Measurements from ENCODE around the gene HP1BP3. TPM values are rescaled to one million over a fixed set of nuclear protein-coding genes. Genes with fewer than 3 reads are reported as not detected.

The HP1BP3 gene
- total RNA-seq, 4 donors from 2014 or later, result 222 to 491 (median 311) TPM

DNA sequence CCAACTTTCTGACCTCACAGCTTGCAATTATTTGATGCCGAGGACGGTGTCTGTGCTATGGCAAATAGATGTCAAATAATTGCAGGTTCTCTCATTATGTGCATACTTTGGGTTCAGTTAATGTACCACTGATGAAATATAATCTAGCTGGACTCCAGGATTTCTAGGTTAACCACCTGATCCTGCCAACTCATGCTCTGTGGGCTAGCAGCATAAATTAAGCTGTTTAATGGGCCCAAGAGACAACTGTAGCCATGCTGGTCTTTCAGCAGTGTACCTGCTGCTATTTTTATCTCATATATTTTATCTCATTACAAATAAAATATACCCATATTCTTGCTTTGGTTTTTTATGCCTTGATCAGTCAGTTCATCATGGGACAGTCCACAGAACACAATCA, 43.3 kb upstream of the HP1BP3 start:
- DNase-seq (ENCODE audit: low spot score in 2 of 2), result no peak
- Histone ChIP-seq H3K27me3 (no peaks in the 10 kb centered on the region), H3K4me3 (no peak overlapping the region), H3K4me1 (peaks cover 0 to 3% (median 0%) of the 10 kb centered on the region in 4 donors), H3K27ac (no peak overlapping the region), H3K9me3 (no peaks in the 10 kb centered on the region), H3K36me3 (peaks cover 0 to 41% (median 0%) of the 10 kb centered on the region in 3 donors)
- TF ChIP-seq EP300 (IDR thresholded peaks at IDR 0.05), result no peak
- TF ChIP-seq CTCF (IDR thresholded peaks at IDR 0.05), result no peak
- no peak for TF ChIP-seq POLR2A (IDR thresholded peaks at IDR 0.05)
- WGBS, 2 donors, result 93 to 100% methylated on average over 2 of the region's 2 CpGs

DNA sequence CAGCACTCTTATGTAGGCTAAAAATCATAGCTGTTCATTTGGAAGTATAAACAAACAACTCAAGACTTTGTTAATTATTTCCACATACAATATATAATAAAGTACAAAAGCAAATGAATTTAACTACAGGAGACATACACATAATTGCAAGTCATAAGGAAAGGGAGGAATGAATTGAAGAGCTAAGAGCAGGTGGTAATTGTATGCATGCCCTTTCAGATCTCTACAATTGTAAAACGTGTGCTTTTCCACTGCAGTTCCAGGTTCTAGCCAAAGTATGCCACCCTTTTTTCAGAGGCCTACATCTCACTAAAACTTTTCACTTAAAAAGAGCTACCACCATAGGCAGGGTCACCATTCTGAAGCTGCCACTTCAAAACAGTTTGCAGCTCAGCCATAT, 42.8 kb upstream of the HP1BP3 start:
- peaks cover 0 to 3% (median 0%) of the 10 kb centered on the region in 4 donors for H3K4me1 ChIP-seq
- no peaks in the 10 kb centered on the region for H3K27me3 ChIP-seq
- WGBS, 2 donors, result 68 to 72% methylated on average over 1 of the region's 1 CpG
- H3K9me3 ChIP-seq, result no peaks in the 10 kb centered on the region
- TF ChIP-seq CTCF (IDR thresholded peaks at IDR 0.05), result no peak
- no peak for TF ChIP-seq POLR2A (IDR thresholded peaks at IDR 0.05)
- no peak for TF ChIP-seq EP300 (IDR thresholded peaks at IDR 0.05)
- no peak for DNase-seq (ENCODE audit: low spot score in 2 of 2)
- no peak overlapping the region for H3K27ac ChIP-seq
- H3K4me3 ChIP-seq, result no peak overlapping the region
- H3K36me3 ChIP-seq, result peaks cover 0 to 42% (median 0%) of the 10 kb centered on the region in 3 donors

GRCh38 chr1:20829531-20829930, 42.4 kb upstream of the HP1BP3 start:
- H3K4me1 ChIP-seq, result peaks cover 0 to 2% (median 0%) of the 10 kb centered on the region in 4 donors
- no peak for DNase-seq (ENCODE audit: low spot score in 2 of 2)
- 67% methylated on average over 1 of the region's 1 CpG for WGBS, 2 donors
- peaks cover 0 to 43% (median 0%) of the 10 kb centered on the region in 3 donors for H3K36me3 ChIP-seq
- H3K27ac ChIP-seq, result no peak overlapping the region
- no peak overlapping the region for H3K4me3 ChIP-seq
- no peaks in the 10 kb centered on the region for H3K27me3 ChIP-seq
- H3K9me3 ChIP-seq, result no peaks in the 10 kb centered on the region
- TF ChIP-seq POLR2A (IDR thresholded peaks at IDR 0.05) (no peak), CTCF (IDR thresholded peaks at IDR 0.05) (no peak), EP300 (IDR thresholded peaks at IDR 0.05) (no peak)

GRCh38 chr1:20823845-20824244, 36.7 kb upstream of the HP1BP3 start:
- no peaks in the 10 kb centered on the region for H3K27me3 ChIP-seq
- H3K36me3 ChIP-seq, result peaks cover 0 to 74% (median 0%) of the 10 kb centered on the region in 3 donors
- H3K27ac ChIP-seq, result no peak overlapping the region
- no peak for TF ChIP-seq CTCF (IDR thresholded peaks at IDR 0.05)
- no peak for TF ChIP-seq POLR2A (IDR thresholded peaks at IDR 0.05)
- no peak for TF ChIP-seq EP300 (IDR thresholded peaks at IDR 0.05)
- H3K4me3 ChIP-seq, result no peak overlapping the region
- DNase-seq (ENCODE audit: low spot score in 2 of 2), result no peak
- no peaks in the 10 kb centered on the region for H3K4me1 ChIP-seq
- no peaks in the 10 kb centered on the region for H3K9me3 ChIP-seq

DNA sequence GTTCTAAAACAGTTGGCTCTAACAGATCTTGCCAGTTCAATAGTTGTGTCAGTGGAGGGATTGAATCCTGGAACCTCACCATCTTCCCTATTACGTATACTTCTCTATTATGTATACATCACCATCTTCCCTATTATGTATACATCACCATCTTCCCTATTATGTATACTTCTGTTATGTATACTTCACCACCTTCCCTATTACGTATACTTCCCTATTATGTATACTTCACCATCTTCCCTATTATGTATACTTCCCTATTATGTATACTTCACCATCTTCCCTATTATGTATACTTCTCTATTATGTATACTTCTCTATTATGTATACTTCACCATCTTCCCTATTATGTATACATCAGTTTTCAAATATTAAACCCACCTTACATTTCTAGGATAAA, 34.4 kb upstream of the HP1BP3 start:
- Histone ChIP-seq H3K9me3 (no peaks in the 10 kb centered on the region), H3K4me3 (no peak overlapping the region), H3K27ac (no peak overlapping the region), H3K27me3 (no peaks in the 10 kb centered on the region), H3K36me3 (peaks cover 0 to 61% (median 0%) of the 10 kb centered on the region in 3 donors), H3K4me1 (no peaks in the 10 kb centered on the region)
- TF ChIP-seq CTCF (IDR thresholded peaks at IDR 0.05) (no peak), POLR2A (IDR thresholded peaks at IDR 0.05) (no peak), EP300 (IDR thresholded peaks at IDR 0.05) (no peak)
- 46 to 48% methylated on average over 2 of the region's 2 CpGs for WGBS, 2 donors
- no peak for DNase-seq (ENCODE audit: low spot score in 2 of 2)
